ENCODE measurements around the gene CEP350.

The CEP350 gene, protein sequence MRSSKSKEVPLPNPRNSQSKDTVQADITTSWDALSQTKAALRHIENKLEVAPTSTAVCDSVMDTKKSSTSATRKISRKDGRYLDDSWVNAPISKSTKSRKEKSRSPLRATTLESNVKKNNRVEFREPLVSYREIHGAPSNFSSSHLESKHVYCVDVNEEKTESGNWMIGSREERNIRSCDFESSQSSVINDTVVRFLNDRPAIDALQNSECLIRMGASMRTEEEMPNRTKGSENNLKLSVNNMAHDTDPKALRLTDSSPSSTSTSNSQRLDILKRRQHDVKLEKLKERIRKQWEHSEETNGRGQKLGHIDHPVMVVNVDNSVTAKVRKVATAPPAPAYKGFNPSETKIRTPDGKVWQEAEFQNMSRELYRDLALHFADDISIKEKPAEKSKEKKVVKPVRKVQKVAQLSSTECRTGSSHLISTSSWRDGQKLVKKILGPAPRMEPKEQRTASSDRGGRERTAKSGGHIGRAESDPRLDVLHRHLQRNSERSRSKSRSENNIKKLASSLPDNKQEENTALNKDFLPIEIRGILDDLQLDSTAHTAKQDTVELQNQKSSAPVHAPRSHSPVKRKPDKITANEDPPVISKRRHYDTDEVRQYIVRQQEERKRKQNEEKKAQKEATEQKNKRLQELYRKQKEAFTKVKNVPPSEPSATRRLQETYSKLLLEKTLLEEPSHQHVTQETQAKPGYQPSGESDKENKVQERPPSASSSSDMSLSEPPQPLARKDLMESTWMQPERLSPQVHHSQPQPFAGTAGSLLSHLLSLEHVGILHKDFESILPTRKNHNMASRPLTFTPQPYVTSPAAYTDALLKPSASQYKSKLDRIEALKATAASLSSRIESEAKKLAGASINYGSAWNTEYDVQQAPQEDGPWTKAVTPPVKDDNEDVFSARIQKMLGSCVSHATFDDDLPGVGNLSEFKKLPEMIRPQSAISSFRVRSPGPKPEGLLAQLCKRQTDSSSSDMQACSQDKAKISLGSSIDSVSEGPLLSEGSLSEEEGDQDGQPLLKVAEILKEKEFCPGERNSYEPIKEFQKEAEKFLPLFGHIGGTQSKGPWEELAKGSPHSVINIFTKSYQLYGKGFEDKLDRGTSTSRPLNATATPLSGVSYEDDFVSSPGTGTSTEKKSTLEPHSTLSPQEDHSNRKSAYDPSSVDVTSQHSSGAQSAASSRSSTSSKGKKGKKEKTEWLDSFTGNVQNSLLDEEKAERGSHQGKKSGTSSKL (N-terminal part only)
- total RNA-seq: 371 to 398 reads per million in 2 donors

DNA sequence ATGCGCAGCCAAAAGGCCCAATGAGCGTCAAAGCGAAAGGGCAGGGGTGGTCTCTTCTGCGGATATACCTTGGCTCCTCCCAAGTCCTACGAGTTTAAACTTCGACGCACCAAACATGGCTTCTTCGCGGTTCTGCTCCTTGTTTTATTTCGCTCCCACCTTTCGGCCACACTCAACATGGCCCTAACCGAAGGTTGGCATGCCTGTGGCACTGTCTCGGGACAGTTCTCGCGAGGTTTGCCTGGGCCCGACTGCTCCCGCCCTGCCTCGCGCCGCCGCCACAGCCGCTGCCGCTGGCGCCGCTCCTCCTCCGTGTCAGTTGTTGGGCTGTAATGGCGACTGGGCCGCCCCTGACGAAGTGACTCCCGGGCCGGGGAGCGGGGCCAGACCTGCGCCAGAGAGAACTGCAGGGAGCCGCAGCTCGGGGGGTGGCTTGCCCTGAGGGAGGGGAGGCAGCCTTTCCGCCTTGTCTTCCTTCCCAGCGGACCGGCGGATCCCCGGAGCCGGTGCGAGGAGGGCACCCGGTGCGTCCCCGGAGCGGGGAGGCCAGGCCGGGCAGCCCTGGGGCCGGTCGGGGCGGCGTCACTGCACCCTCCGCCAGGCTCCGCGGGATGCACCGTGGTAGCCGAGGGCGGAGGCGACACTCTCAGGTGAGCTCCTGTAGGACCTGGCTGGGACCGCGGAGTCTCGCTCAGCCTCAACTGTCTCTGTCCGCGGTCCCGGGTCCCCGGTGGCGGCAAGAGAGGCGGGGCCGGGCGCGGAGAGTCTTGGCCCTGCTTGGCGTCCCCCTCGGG lies at the start of gene CEP350:
Gene CEP350, plus strand, starts transcription at position 318 of the 794 bp plus-strand sequence. CDS start 31,372 bp downstream, outside the sequence.
- DNase-seq: peak; percentile 85

- no peak for DNase-seq
Measured at GRCh38 chr1:179910934-179911333, 43.7 kb upstream of the CEP350 start.

DNA sequence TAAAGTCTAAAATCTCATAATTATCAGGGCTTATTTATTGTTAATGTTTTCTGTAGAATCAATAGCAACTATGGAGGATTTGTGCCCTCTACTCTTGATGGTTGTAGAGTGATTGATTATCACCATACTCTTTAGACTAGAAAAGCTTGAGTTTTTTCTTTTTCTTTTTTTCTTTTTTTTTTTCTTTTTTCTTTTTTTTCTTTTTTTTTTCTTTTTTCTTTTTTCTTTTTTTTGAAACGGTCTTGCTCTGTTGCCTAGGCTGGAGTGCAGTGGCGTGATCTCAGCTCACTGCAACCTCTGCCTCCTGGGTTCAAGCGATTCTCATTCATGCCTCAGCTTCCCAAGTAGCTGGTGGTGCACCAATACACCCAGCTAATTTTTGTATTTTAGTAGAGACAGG lies 42.8 kb upstream of the CEP350 start:
- no peak for DNase-seq

GRCh38 chr1:179917601-179918429 lies 36.8 kb upstream of the CEP350 start:
- no peak for DNase-seq

- DNase-seq: no peak
Measured at GRCh38 chr1:179921472-179921871, 33.1 kb upstream of the CEP350 start.

- no peak for DNase-seq
Measured at GRCh38 chr1:179921981-179922872, 32.4 kb upstream of the CEP350 start.

GRCh38 chr1:179923029-179923428 lies 31.6 kb upstream of the CEP350 start:
- no peak for DNase-seq

GRCh38 chr1:179924268-179924667 lies 30.3 kb upstream of the CEP350 start:
- no peak for DNase-seq

DNA sequence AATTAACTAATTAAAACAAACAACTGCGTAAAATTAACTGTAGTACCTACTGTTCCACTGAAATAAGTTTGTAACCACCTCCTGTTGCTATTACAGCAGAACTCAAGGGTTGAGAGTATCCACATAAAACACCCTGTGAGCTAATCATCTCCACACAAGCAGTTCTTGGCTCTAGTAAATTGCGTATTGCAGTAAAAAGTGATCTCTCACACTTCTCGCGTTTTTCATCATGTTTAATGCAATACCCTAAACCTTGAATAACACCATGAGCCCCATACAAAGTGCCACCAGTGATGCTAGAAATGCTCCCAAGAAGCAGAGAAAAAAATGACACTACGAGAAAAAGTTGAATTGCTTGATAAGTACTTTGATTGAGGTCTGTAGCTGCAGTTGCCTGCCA lies 29.3 kb upstream of the CEP350 start:
- DNase-seq: no peak

DNA sequence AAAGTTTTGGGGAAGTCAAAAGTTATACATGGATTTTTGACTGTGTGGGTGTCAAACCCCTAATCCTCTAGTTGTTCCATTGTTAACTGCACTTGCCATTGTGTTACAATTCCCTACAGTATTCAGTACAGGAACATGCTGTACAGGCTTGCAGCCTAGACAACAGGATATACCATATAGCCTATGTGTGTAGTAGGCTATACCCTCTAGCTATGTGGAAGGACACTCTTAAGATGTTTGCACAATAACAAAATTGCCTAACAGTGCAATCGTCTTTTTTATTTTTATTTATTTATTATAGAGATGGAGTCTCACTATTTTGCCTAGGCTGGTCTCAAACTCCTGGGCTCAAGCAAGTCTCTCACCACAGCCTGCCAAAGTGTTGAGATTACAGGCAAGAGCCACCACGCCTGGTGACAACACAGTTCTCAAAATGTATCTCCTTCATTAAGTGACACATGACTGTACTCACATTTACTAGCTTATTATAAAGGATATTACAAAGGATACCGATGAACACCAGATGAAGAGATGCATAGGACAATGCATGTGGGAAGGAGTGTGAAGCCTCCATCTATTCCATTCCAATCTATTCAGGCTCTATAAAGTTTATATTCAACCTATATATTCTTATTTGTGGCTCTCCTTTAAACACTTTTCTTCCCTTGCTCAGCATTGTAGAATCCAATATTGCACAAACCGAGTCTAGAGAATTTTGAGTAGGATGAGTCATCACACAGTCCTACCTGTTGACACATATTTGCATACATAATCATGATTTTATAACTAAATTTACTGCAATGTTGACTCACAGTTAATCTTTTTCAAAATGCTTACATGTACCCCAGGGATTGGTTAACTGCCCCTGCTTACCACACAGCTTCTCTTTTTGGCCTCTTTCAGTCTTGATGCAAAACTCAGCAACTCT lies 28.4 kb upstream of the CEP350 start:
- DNase-seq: no peak

DNA sequence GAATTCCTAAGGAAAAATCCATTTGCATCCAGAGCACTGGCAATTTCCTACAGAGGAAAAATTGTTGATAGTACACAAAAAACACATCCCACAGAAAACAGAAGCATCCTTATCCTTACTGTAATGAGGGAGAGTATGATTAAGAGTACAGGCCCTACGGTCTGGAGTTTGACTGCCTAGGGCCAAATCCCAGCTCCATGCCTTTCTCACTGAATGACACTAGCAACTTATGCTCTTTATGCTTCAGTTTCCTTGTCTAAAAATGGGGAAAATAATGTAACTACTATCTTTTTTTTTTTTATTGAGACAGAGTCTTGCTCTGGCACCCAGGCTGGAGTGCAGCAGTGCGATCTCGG lies 27.8 kb upstream of the CEP350 start:
- DNase-seq: no peak

DNA sequence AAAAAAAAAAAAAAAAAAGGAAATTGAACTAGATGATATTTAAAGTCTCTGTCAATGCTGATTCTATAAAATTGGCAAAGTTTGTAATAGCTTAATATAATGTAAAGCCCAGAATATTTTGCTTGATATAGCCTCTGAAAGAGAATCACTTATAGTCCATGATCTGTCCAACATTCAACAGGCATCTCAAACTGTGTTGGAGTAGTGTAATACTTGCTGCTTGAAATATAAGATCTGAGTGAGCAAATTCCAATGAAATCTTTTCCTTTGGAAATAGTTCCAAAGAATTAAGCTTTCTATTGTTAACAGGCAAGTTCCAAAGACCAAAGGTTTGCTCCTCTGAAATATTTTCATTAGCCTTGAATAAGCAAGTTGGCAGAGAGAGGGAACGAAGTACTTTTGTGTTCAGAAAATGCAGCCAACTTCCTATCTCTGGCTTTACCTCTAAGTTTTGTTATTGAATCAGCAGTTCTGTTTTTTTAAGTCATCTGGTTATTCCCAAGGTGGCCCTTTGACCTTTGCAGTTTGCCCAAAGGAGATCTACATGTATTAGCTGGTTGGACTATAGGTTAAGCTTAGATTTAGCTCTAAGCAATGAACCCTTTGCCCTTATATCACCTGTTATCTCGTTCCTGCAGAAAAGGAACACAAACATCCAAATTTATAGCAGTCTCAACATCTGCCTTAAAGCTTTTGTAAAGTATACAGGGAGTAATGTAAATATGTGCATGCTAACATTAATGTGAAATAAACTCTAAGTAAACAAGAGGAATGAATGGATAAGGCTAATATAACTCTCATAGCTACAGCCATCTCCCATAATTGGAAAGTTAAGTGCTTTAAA lies 24.4 kb upstream of the CEP350 start:
- DNase-seq: no peak

DNA sequence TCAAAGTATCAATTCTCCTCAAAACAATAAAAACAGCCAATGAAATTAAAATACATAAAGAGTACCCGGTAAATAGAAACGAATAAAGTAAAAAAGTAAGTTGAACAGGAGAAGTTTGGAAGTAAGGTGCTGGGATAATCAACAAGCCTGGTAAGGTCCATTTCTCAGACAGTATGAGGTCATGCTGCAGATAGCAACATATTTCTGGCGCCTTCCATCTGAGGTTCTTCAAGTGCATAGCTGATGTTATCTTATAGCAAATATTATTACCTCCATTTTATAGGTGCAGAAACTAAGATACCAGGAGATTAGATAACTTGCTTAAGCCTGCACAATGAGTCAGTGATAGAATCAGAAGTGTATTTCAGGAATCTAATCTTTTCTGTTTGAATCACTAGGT lies 23.7 kb upstream of the CEP350 start:
- DNase-seq: no peak

DNA sequence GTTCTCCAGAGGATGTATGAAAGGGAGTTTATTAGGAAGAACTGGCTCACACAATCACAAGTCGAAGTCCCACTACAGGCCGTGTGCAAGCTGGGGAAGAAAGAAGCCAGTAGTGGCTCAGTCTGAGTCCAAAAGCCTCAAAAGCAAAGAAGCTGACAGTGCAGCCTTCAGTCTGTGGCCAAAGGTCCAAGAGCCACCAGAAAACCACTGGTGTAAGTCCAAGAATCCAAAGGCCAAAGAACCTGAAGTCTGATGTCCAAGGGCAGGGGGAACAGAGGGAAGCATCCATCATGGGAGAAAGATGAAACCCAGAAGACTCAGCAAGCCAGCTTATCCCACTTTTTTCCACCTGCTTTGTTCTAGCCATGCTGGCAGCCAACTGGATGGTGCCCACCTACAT lies 21.4 kb upstream of the CEP350 start:
- DNase-seq: no peak

GRCh38 chr1:179935909-179936496 lies 18.6 kb upstream of the CEP350 start:
- no peak for DNase-seq

- DNase-seq: no peak
Measured at GRCh38 chr1:179937668-179938254, 16.8 kb upstream of the CEP350 start.

DNA sequence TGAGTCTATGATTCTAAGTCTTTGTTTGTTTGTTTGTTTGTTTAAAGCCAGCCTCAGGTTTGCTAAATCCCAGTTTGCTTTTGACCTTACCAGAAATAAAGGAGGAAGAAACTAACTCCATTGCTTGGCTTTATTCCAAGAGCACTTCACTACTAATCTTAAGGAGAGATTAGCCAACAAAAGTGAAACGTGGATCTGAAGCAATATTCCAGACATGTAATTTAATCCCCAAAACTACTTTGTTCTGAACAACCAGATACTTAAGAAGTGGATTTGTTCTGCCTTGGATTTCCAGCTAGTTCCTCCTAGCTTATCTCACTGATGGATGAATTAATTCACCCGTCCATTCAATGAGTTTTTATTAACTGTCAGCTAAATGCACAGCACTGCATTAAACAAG lies 15.9 kb upstream of the CEP350 start:
- no peak for DNase-seq
